BE2C (cell line): Measurements from ENCODE around the gene OR52D1. TPM values are rescaled to one million over a fixed set of nuclear protein-coding genes. Genes with fewer than 3 reads are reported as not detected.

Experiments
- DNase-seq: peaks from one replicate; pipeline ENCODE4 v3.0.0-alpha.2; 2020
- H3K27me3 ChIP-seq: fragments of 250-450 bp; sonication (Bioruptor Pico); 2 replicates; pipeline ENCODE4 v1.5.1; 2020; ENCODE audit warnings: mild to moderate bottlenecking
- H3K36me3 ChIP-seq: fragments of 250-450 bp; sonication (Bioruptor Pico); 2 replicates; pipeline ENCODE4 v1.5.1; 2020; ENCODE audit warnings: mild to moderate bottlenecking
- H3K4me1 ChIP-seq: fragments of 250-450 bp; sonication (Bioruptor Pico); 2 replicates; pipeline ENCODE4 v1.5.1; 2020
- H3K4me3 ChIP-seq: 2 replicates; pipeline ENCODE4 v1.5.1; 2011; ENCODE audit warnings: low read depth, low read length
- H3K9me3 ChIP-seq: fragments of 250-450 bp; sonication (Bioruptor Pico); 2 replicates; pipeline ENCODE4 v1.5.1; 2020
- CTCF ChIP-seq: IDR thresholded peaks from 2 replicates; pipeline ENCODE4 v1.5.1; 2012; ENCODE audit warnings: mild to moderate bottlenecking, low read depth, low read length
- polyA plus RNA-seq: library from polyadenylated mRNA; unstranded; fragments of >200 nt; gene quantifications from one replicate; pipeline ENCODE4 v1.2.1, GENCODE V29; 2012; ENCODE audit warnings: low read depth, missing spikeins; ENCODE audit not compliant: insufficient read length, insufficient read depth

The OR52D1 gene
- not detected for polyA plus RNA-seq

- no peak for DNase-seq
- no peaks in the 10 kb centered on the region for H3K27me3 ChIP-seq
- TF ChIP-seq CTCF = no peak
- H3K36me3 ChIP-seq = no peaks in the 10 kb centered on the region
- H3K4me3 ChIP-seq = no peak within 1 kb of the TSS
- no peaks in the 10 kb centered on the region for H3K4me1 ChIP-seq
- no peaks in the 10 kb centered on the region for H3K9me3 ChIP-seq
Measured at GRCh38 chr11:5488385-5488784, at the start of gene OR52D1. OR52D1 (plus strand) TSS chr11:5488685; CDS start chr11:5488707, 22 bp downstream.

GRCh38 chr11:5441414-5441813 lies 47.1 kb upstream of the OR52D1 start, which contains the start of gene OR51I1:
OR51I1 (minus strand) TSS chr11:5441514; CDS start chr11:5441514, 0 bp downstream.
- Histone ChIP-seq H3K27me3 (no peaks in the 10 kb centered on the region), H3K9me3 (no peaks in the 10 kb centered on the region), H3K4me3 (no peak within 1 kb of the TSS), H3K36me3 (no peaks in the 10 kb centered on the region), H3K4me1 (no peaks in the 10 kb centered on the region)
- no peak for DNase-seq
- no peak for TF ChIP-seq CTCF

- no peak for TF ChIP-seq CTCF
Measured at GRCh38 chr11:5443835-5444393, 44.6 kb upstream of the OR52D1 start.

GRCh38 chr11:5449023-5449422 lies 39.5 kb upstream of the OR52D1 start, which contains the start of gene OR51I2:
OR51I2 (plus strand) TSS chr11:5449323; CDS start chr11:5453489, 4,166 bp downstream.
- Histone ChIP-seq H3K4me1 (no peaks in the 10 kb centered on the region), H3K36me3 (no peaks in the 10 kb centered on the region), H3K27me3 (no peaks in the 10 kb centered on the region), H3K9me3 (no peaks in the 10 kb centered on the region), H3K4me3 (no peak within 1 kb of the TSS)
- no peak for DNase-seq
- TF ChIP-seq CTCF = no peak

More at GRCh38 chr11:5443835-5444393, 44.6 kb upstream of the OR52D1 start:
- no peak overlapping the region for H3K4me3 ChIP-seq
- H3K4me1 ChIP-seq = no peaks in the 10 kb centered on the region
- no peaks in the 10 kb centered on the region for H3K36me3 ChIP-seq
- no peaks in the 10 kb centered on the region for H3K9me3 ChIP-seq
- no peak for DNase-seq
- no peaks in the 10 kb centered on the region for H3K27me3 ChIP-seq

- DNase-seq = no peak
- no peaks in the 10 kb centered on the region for H3K27me3 ChIP-seq
- no peak for TF ChIP-seq CTCF
- H3K4me3 ChIP-seq = no peak overlapping the region
- no peaks in the 10 kb centered on the region for H3K4me1 ChIP-seq
- H3K36me3 ChIP-seq = no peaks in the 10 kb centered on the region
- no peaks in the 10 kb centered on the region for H3K9me3 ChIP-seq
Measured at GRCh38 chr11:5449432-5449831, 39.1 kb upstream of the OR52D1 start.

- no peak for TF ChIP-seq CTCF
- no peak for DNase-seq
- Histone ChIP-seq H3K36me3 (no peaks in the 10 kb centered on the region), H3K4me3 (no peak overlapping the region), H3K27me3 (no peaks in the 10 kb centered on the region), H3K9me3 (no peaks in the 10 kb centered on the region), H3K4me1 (no peaks in the 10 kb centered on the region)
Measured at GRCh38 chr11:5460983-5461621, 27.4 kb upstream of the OR52D1 start.
